HG03575 (cell line): ENCODE data around the gene ZNF460.

Experiments used
- ATAC-seq: cut with Tn5 transposase; IDR thresholded peaks from one replicate; pipeline ENCODE4 v1.9.1; 2021; ENCODE audit not compliant: unreplicated experiment, insufficient number of reproducible peaks, low FRiP score; ENCODE audit errors: extremely low read depth

ZNF460 gene

GRCh38 chr19:57324992-57325391 lies 44.7 kb downstream of the ZNF460 start:
- ATAC-seq = no peak

- ATAC-seq = no peak
Observed at GRCh38 chr19:57327993-57328392, 47.7 kb downstream of the ZNF460 start.

- no peak for ATAC-seq
Observed at GRCh38 chr19:57334191-57334590, 53.9 kb downstream of the ZNF460 start.

- ATAC-seq = no peak
Observed at GRCh38 chr19:57338877-57339276, 58.6 kb downstream of the ZNF460 start.

GRCh38 chr19:57342582-57342981 lies 62.3 kb downstream of the ZNF460 start:
- no peak for ATAC-seq
